HG03066 (cell line): ENCODE measurements around the gene BSX.

Experiments
- ATAC-seq: cut with Tn5 transposase; IDR thresholded peaks from one replicate; pipeline ENCODE4 v1.9.1; 2021; ENCODE audit warnings: low read depth; ENCODE audit not compliant: unreplicated experiment

Gene BSX

GRCh38 chr11:122963961-122964360 is 17.7 kb downstream of the BSX start:
- ATAC-seq, result no peak

- ATAC-seq, result no peak
Observed at GRCh38 chr11:122954455-122954854, 27.2 kb downstream of the BSX start.

- ATAC-seq, result no peak
Observed at GRCh38 chr11:122951211-122951610, 30.4 kb downstream of the BSX start.

GRCh38 chr11:122938557-122938956 is 43.1 kb downstream of the BSX start:
- no peak for ATAC-seq

GRCh38 chr11:122937983-122938382 is 43.7 kb downstream of the BSX start:
- no peak for ATAC-seq

GRCh38 chr11:122933416-122933815 is 48.2 kb downstream of the BSX start:
- ATAC-seq, result no peak

- ATAC-seq, result no peak
Observed at GRCh38 chr11:122931510-122931909, 50.1 kb downstream of the BSX start.
